ENCODE results near the gene SLC25A41.

- no peak for TF ChIP-seq CTCF (optimal IDR thresholded peaks at IDR 0.05 in 1 of 3, IDR thresholded peaks at IDR 0.05 in 1 of 3, conservative IDR thresholded peaks at IDR 0.05 in 1 of 3; ENCODE audit: extremely low read depth in 1 of 3, insufficient read depth in 2 of 3, low read length in 3 of 3)
- TF ChIP-seq EZH2 (IDR thresholded peaks at IDR 0.05; ENCODE audit: low read length) = no peak
Observed at GRCh38 chr19:6464070-6464873, 30.7 kb upstream of the SLC25A41 start, which contains the start of gene CRB3.
